Tibial nerve (tissue), 4 donors: Measurements from ENCODE around the gene DGUOK.

Source experiments
- EP300 ChIP-seq, 2 donors: sonication (generic); formaldehyde crosslinking; IDR thresholded peaks; one replicate each; pipeline ENCODE4 v1.6.1; 2017; ENCODE audit warnings: antibody characterized with exemption in 2 of 2, mild to moderate bottlenecking in 1 of 2
- TF ChIP-seq, protein P1 (sequence below), 5 experiments: fragments of 200-600 bp in 3 of 5; fragments of 450-650 bp in 2 of 5; sonication (generic) in 3 of 5; IDR thresholded peaks; one replicate each; pipeline ENCODE4 v1.5.1; 2016 to 2019; ENCODE audit warnings: antibody characterized with exemption in 5 of 5, mild to moderate bottlenecking in 3 of 5, moderate library complexity in 2 of 5

DNA sequence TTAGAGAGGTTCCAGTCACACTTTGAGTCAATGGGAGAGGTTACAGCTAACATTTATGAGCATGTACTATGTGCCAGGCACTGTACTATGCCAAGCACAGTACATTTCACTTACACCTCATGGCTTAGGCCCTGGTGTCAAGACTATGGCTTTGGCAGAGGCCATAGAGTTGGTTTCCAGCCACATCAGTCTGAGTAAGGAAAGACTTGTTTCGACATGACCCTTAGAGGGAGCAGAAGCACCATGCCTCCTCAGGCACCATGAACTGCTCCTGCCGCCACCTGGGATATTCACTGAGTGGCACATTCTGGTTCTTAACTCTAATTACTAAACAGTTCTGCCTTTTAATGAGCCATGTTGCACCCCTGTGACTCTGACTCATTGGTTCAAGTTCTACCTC, 12.7 kb downstream of the DGUOK start:
- TF ChIP-seq, protein P1, sequence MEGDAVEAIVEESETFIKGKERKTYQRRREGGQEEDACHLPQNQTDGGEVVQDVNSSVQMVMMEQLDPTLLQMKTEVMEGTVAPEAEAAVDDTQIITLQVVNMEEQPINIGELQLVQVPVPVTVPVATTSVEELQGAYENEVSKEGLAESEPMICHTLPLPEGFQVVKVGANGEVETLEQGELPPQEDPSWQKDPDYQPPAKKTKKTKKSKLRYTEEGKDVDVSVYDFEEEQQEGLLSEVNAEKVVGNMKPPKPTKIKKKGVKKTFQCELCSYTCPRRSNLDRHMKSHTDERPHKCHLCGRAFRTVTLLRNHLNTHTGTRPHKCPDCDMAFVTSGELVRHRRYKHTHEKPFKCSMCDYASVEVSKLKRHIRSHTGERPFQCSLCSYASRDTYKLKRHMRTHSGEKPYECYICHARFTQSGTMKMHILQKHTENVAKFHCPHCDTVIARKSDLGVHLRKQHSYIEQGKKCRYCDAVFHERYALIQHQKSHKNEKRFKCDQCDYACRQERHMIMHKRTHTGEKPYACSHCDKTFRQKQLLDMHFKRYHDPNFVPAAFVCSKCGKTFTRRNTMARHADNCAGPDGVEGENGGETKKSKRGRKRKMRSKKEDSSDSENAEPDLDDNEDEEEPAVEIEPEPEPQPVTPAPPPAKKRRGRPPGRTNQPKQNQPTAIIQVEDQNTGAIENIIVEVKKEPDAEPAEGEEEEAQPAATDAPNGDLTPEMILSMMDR (IDR thresholded peaks at IDR 0.05): no peak
- TF ChIP-seq EP300 (IDR thresholded peaks at IDR 0.05): no peak
